Left lung (tissue), 10 donors: ENCODE measurements around the gene FANCG. TPM values are rescaled to one million over a fixed set of nuclear protein-coding genes. Genes with fewer than 3 reads are reported as not detected.

Source experiments
- ATAC-seq: fragments of 200-7000 bp; cut with Tn5 transposase; one replicate; pipeline ENCODE4 v1.9.1; 2020; ENCODE audit warnings: moderate library complexity
- DNase-seq, 4 donors: peaks; one replicate each; pipeline ENCODE4 v3.0.0-alpha.2; 2013 to 2020
- H3K27ac ChIP-seq, 2 donors: fragments of 200-600 bp; sonication (generic) in 1 of 2; one replicate each; pipeline versions ENCODE4 v1.5.0 to v1.8.0; 2020 to 2021
- H3K27me3 ChIP-seq, 2 donors: fragments of 200-600 bp; sonication (generic) in 1 of 2; one replicate each; pipeline versions ENCODE4 v1.5.0 to v1.8.0; 2020 to 2021
- H3K36me3 ChIP-seq, 2 donors: fragments of 200-600 bp; sonication (generic) in 1 of 2; one replicate each; pipeline versions ENCODE4 v1.5.0 to v1.8.0; 2020 to 2021
- H3K4me1 ChIP-seq, 2 donors: fragments of 200-600 bp; one replicate each; pipeline ENCODE4 v1.8.0; 2021
- H3K4me3 ChIP-seq, 2 donors: fragments of 200-600 bp; sonication (generic) in 1 of 2; one replicate each; pipeline versions ENCODE4 v1.5.0 to v1.8.0; 2020 to 2021; ENCODE audit warnings: mild to moderate bottlenecking in 1 of 2
- H3K9me3 ChIP-seq, 2 donors: fragments of 200-600 bp; sonication (generic) in 1 of 2; one replicate each; pipeline versions ENCODE4 v1.5.0 to v1.8.0; 2020 to 2021
- intact Hi-C, 2 donors: fragments of 100-400 bp; cut with DNase I; formaldehyde crosslinking; loops; one replicate each; pipeline versions ENCODE4 v1.11.2 to v1.14.2; 2022
- polyA plus RNA-seq, 6 donors: library from polyadenylated mRNA; unstranded; fragments of 120-200 nt; gene quantifications; one replicate each; pipeline ENCODE4 v1.2.1, GENCODE V29; 2013; ENCODE audit not compliant: insufficient read length in 6 of 6
- total RNA-seq, 2 donors: library from RNA; stranded (reverse); fragmentation: NEBNext Ultra II Directional; extraction: Animal tissue kit (Norgen Biotek cat#: 25700); gene quantifications; one replicate each; pipeline ENCODE4 v1.2.1, GENCODE V29; 2021
- TF ChIP-seq, protein P1 (sequence below), 2 donors: fragments of 200-600 bp; sonication (generic) in 1 of 2; IDR thresholded peaks; one replicate each; pipeline versions ENCODE4 v1.5.0 to v1.8.0; 2021; ENCODE audit warnings: antibody characterized with exemption in 2 of 2
- donor health status: DM: no; HTN: yes; CAD: no.
- donor health status: DM: no; HTN: no; CAD: no.

The FANCG gene
- total and polyA plus RNA-seq, 8 donors: 18.7 to 59.0 (median 47.8) TPM

DNA sequence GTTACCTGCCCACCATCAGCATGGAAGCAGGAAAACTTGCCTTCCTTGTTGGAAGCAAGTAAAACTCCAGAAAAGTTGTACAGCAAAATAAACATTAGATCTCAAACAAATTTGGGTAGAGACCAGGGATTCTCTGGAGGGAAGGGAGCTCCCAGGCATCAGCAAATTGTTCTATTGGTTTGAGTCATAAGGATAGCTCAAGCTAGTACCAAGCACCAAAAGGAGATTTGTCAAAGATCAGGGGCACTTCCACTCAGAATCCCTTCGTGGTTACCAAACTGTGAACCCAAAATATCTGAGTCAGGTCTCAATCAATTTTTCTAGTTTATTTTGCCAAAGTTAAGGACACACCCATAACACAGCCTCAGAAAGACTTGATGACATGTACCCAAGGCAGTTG lies 52.4 kb downstream of the FANCG start:
- no peak overlapping the region for H3K4me3 ChIP-seq
- H3K27me3 ChIP-seq: no peaks in the 10 kb centered on the region
- intact Hi-C loops: no loop called here
- no peak for DNase-seq
- no peak for ATAC-seq
- TF ChIP-seq, protein P1, sequence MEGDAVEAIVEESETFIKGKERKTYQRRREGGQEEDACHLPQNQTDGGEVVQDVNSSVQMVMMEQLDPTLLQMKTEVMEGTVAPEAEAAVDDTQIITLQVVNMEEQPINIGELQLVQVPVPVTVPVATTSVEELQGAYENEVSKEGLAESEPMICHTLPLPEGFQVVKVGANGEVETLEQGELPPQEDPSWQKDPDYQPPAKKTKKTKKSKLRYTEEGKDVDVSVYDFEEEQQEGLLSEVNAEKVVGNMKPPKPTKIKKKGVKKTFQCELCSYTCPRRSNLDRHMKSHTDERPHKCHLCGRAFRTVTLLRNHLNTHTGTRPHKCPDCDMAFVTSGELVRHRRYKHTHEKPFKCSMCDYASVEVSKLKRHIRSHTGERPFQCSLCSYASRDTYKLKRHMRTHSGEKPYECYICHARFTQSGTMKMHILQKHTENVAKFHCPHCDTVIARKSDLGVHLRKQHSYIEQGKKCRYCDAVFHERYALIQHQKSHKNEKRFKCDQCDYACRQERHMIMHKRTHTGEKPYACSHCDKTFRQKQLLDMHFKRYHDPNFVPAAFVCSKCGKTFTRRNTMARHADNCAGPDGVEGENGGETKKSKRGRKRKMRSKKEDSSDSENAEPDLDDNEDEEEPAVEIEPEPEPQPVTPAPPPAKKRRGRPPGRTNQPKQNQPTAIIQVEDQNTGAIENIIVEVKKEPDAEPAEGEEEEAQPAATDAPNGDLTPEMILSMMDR (IDR thresholded peaks at IDR 0.05): no peak
- no peaks in the 10 kb centered on the region for H3K36me3 ChIP-seq
- no peak overlapping the region for H3K27ac ChIP-seq
- no peaks in the 10 kb centered on the region for H3K9me3 ChIP-seq
- no peaks in the 10 kb centered on the region for H3K4me1 ChIP-seq

DNA sequence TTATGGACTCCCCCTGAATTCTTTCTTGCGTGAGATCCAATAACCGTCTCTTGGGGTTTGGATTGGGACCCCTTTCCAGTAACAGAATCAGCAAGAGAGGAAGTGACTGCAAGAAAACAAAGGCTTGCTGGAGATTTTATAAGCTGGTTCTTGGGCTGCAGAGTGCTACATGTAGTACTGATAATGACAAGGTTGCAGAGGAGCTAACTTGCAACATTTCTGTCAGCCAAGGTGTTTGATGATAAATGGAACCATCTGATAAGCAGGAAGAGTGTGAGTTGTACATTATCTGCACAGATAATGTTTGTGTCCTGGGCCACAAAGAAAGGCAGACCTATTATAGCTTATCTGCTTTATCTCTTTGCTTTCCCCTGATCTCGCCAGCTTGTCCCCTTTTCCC lies 53.1 kb downstream of the FANCG start:
- intact Hi-C loops: no loop called here
- H3K27me3 ChIP-seq: no peaks in the 10 kb centered on the region
- ATAC-seq (no peak), DNase-seq (no peak)
- no peaks in the 10 kb centered on the region for H3K9me3 ChIP-seq
- H3K4me3 ChIP-seq: no peak overlapping the region
- no peaks in the 10 kb centered on the region for H3K4me1 ChIP-seq
- TF ChIP-seq, protein P1 (IDR thresholded peaks at IDR 0.05): no peak
- H3K27ac ChIP-seq: no peak overlapping the region
- peaks cover 0 to 3% of the 10 kb centered on the region in 2 donors for H3K36me3 ChIP-seq

Other genes starting within 250 kb of the FANCG start
- under 1 TPM; 0.44 to 0.58 TPM for gene PHF24, start 121.7 kb downstream of the FANCG start, total RNA-seq
- gene PHF24, start 121.7 kb downstream of the FANCG start, polyA plus RNA-seq: under 1 TPM; 0.20 to 0.78 (median 0.41) TPM
- 10 to 100 TPM in 1 of 2 donors, 1 to 10 TPM in 1; 8.8 to 14.4 TPM for gene DNAJB5, start 90.2 kb downstream of the FANCG start, total RNA-seq
- 10 to 100 TPM in 2 of 6 donors, 1 to 10 TPM in 4; 6.9 to 13.3 (median 8.5) TPM for gene DNAJB5, start 90.2 kb downstream of the FANCG start, polyA plus RNA-seq
- 100 to 1,000 TPM; 228 to 327 TPM for gene VCP, start 7.3 kb downstream of the FANCG start, total RNA-seq
- 100 to 1,000 TPM; 198 to 255 (median 214) TPM for gene VCP, start 7.3 kb downstream of the FANCG start, polyA plus RNA-seq
- gene PIGO, start 16.6 kb upstream of the FANCG start, total RNA-seq: 10 to 100 TPM; 29.8 to 30.7 TPM
- 10 to 100 TPM; 22.9 to 25.8 (median 24.8) TPM for gene PIGO, start 16.6 kb upstream of the FANCG start, polyA plus RNA-seq
- 10 to 100 TPM; 62.3 to 90.3 TPM for gene STOML2, start 23.2 kb upstream of the FANCG start, total RNA-seq
- gene STOML2, start 23.2 kb upstream of the FANCG start, polyA plus RNA-seq: 100 to 1,000 TPM in 3 of 6 donors, 10 to 100 TPM in 3; 95.5 to 104 (median 99.5) TPM
- gene ATOSB, start 35.9 kb upstream of the FANCG start, total RNA-seq: 10 to 100 TPM; 26.1 to 30.9 TPM
- gene ATOSB, start 35.9 kb upstream of the FANCG start, polyA plus RNA-seq: 10 to 100 TPM; 13.1 to 14.8 (median 14.4) TPM
- gene UNC13B, start 82.1 kb upstream of the FANCG start, total RNA-seq: 10 to 100 TPM; 76.0 to 92.3 TPM
- 10 to 100 TPM; 70.0 to 92.8 (median 86.3) TPM for gene UNC13B, start 82.1 kb upstream of the FANCG start, polyA plus RNA-seq